NCI-H2227 (cell line): ENCODE results near the gene DENND2D.

Source experiments
- DNase-seq: peaks from one replicate; lab custom pipeline; 2025; ENCODE audit not compliant: unreplicated experiment; lab: John Stamatoyannopoulos, UW

Gene DENND2D

DNA sequence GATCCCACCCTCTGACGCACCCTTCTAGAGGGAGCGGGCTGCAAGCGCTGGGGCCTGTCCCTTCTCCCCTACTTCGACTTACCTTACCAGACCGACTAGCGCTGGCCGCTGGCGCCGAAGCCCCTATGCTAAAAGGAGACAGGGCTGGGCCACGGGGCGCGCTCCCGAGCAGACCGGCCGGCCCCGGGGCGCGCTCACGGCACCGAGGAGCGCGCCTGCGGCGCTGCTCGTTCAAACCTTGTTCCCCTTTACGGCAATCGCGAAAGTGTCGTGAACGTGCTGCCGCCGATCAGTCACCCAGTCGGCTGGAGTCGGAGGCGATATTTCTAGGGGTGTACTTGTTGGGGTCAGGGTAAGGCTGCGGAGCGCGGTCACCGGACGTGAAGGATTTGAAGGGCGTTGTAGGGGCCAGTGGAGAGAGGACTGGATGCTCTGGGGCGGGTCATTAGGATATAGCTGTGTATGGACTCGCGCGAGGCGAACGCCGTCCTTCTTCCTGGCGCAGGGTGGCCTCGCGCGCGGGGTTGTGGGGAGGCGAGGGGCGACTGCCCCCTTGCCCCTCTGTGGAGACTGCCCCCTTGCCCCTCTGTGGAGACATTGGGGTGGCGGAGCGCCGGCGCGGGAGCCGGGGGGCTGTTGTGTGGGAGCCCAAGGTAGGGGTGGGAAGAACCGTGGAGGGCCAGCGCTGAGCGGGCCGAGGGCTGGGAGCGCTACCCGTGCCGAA is 60.3 kb downstream of the DENND2D start, which contains the start of the genes CEPT1 and DRAM2:
Gene CEPT1 (plus strand): TSS at position 268 of the 724 bp plus-strand sequence. CDS start 7,492 bp downstream, outside the sequence.
Gene DRAM2 (minus strand): TSS at position 138 of the 724 bp plus-strand sequence. CDS start 8,539 bp downstream, outside the sequence.
- peak; percentile 98 for DNase-seq

DNA sequence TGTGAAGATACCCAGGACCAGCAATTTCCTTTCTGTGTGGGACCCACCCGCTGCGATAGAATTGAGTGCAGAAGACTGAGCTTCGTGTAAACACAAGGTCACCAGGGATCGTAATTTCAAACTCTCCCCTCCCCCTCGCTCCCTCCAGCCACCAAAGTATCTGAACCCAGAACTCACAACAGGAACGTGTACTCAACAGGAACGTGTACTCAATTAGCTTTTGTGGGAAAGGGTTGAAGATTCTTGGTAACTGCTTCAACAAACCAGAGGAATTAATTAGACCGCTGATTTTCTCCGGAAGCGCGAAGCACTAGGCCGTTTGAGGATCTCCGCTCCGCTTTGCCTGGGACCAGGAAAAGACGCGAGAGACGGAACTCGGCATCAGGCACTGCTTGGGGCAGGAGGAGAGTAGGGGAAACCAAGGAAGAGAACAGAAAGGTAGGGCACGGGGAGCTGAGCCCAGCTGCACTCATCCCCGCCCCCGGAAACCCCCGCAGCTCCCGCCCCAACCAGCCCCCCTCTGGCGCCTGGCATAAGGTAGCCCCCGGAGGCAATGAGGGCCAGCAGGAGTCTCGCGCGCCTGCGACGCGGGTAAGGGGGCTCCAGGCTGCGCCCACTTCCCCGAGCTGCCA is 61.0 kb downstream of the DENND2D start:
- peak; percentile 83 for DNase-seq
